Smooth muscle cell (in vitro differentiated cells): ENCODE data around the gene TSKU. TPM values are rescaled to one million over a fixed set of nuclear protein-coding genes. Genes with fewer than 3 reads are reported as not detected.
"Not testable (repeated sequence)": the region's sequence is repeated elsewhere in the genome, so short reads cannot be mapped to it uniquely, and the experiment has no call there.

Experiments
- DNase-seq: peaks from one replicate; lab custom pipeline; 2025; ENCODE audit not compliant: unreplicated experiment; lab: John Stamatoyannopoulos, UW
- H2AFZ ChIP-seq: fragments of 200-600 bp; sonication (generic); 2 replicates; pipeline ENCODE4 v1.6.0; 2016; ENCODE audit warnings: antibody characterized with exemption, low read depth, mild to moderate bottlenecking
- H3F3A ChIP-seq: fragments of 200-600 bp; sonication (generic); 2 replicates; pipeline ENCODE4 v1.6.0; 2017; ENCODE audit warnings: antibody characterized with exemption, low read depth
- H3K27ac ChIP-seq: fragments of 200-600 bp; sonication (generic); 2 replicates; pipeline ENCODE4 v1.5.1; 2016; ENCODE audit warnings: low read depth, mild to moderate bottlenecking
- H3K27me3 ChIP-seq: fragments of 200-600 bp; sonication (generic); 2 replicates; pipeline ENCODE4 v1.6.1; 2016; ENCODE audit warnings: low read depth, mild to moderate bottlenecking
- H3K36me3 ChIP-seq: fragments of 200-600 bp; sonication (generic); 2 replicates; pipeline ENCODE4 v1.5.1; 2016; ENCODE audit warnings: low read depth
- H3K4me1 ChIP-seq: fragments of 200-600 bp; sonication (generic); 2 replicates; pipeline ENCODE4 v1.5.1; 2016; ENCODE audit warnings: low read depth
- H3K4me2 ChIP-seq: fragments of 200-600 bp; sonication (generic); 2 replicates; pipeline ENCODE4 v1.6.0; 2016; ENCODE audit warnings: mild to moderate bottlenecking
- H3K4me3 ChIP-seq: fragments of 200-600 bp; sonication (generic); 2 replicates; pipeline ENCODE4 v1.5.1; 2016; ENCODE audit warnings: mild to moderate bottlenecking
- H3K79me2 ChIP-seq: fragments of 200-600 bp; sonication (generic); 2 replicates; pipeline ENCODE4 v1.6.0; 2016; ENCODE audit warnings: low read depth, mild to moderate bottlenecking
- H3K9ac ChIP-seq: fragments of 200-600 bp; sonication (generic); 2 replicates; pipeline ENCODE4 v1.6.0; 2016; ENCODE audit warnings: low read depth
- H3K9me3 ChIP-seq: fragments of 200-600 bp; sonication (generic); replicated peaks from 2 replicates; pipeline ENCODE4 v1.5.1; 2016; ENCODE audit warnings: low read depth
- H4K20me1 ChIP-seq: fragments of 200-600 bp; sonication (generic); 2 replicates; pipeline ENCODE4 v1.6.0; 2016; ENCODE audit warnings: low read depth
- WGBS: methylation state at CpG from one replicate; pipeline ENCODE4 v1.1.7; 2016; ENCODE audit warnings: low lambda C conversion rate; 5-methylcytosine and 5-hydroxymethylcytosine counted together
- polyA plus RNA-seq: library from polyadenylated mRNA; unstranded; fragments of >200 nt; fragmentation: Nextera tagmentation; extraction: Ambion mirVana; gene quantifications from 2 replicates; pipeline ENCODE4 v1.2.1, GENCODE V29; 2016
- total RNA-seq: library from RNA; depleted of rRNA; stranded (reverse); fragments of >200 nt; gene quantifications from 2 replicates; pipeline ENCODE4 v1.2.3, GENCODE V29; 2014
- TF ChIP-seq, protein P1 (sequence below): fragments of 200-600 bp; sonication (generic); IDR thresholded peaks from 2 replicates; pipeline ENCODE4 v1.5.1; 2017; ENCODE audit warnings: borderline replicate concordance, mild to moderate bottlenecking, antibody characterized with exemption; ENCODE audit not compliant: insufficient read depth, poor library complexity, severe bottlenecking

Gene TSKU
- total and polyA plus RNA-seq, 2 experiments from 2014 or later = 75.2 to 144 TPM

- DNase-seq = no peak
- Histone ChIP-seq H3K27ac (peak overlapping the region; percentile 84), H3K4me3 (no peak overlapping the region), H3F3A (no peaks in the 10 kb centered on the region), H3K36me3 (no peaks in the 10 kb centered on the region), H3K79me2 (no peaks in the 10 kb centered on the region), H2AFZ (no peak overlapping the region), H3K9me3 (no peaks in the 10 kb centered on the region), H3K4me2 (no peak overlapping the region), H4K20me1 (no peaks in the 10 kb centered on the region), H3K4me1 (no peaks in the 10 kb centered on the region), H3K27me3 (no peaks in the 10 kb centered on the region), H3K9ac (no peak overlapping the region)
- TF ChIP-seq, protein P1, sequence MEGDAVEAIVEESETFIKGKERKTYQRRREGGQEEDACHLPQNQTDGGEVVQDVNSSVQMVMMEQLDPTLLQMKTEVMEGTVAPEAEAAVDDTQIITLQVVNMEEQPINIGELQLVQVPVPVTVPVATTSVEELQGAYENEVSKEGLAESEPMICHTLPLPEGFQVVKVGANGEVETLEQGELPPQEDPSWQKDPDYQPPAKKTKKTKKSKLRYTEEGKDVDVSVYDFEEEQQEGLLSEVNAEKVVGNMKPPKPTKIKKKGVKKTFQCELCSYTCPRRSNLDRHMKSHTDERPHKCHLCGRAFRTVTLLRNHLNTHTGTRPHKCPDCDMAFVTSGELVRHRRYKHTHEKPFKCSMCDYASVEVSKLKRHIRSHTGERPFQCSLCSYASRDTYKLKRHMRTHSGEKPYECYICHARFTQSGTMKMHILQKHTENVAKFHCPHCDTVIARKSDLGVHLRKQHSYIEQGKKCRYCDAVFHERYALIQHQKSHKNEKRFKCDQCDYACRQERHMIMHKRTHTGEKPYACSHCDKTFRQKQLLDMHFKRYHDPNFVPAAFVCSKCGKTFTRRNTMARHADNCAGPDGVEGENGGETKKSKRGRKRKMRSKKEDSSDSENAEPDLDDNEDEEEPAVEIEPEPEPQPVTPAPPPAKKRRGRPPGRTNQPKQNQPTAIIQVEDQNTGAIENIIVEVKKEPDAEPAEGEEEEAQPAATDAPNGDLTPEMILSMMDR = no peak
- WGBS = 93% methylated on average over 1 of the region's 1 CpG
Observed at GRCh38 chr11:76825726-76826396, 42.7 kb downstream of the TSKU start.

- 94% methylated on average over 3 of the region's 3 CpGs for WGBS
- DNase-seq, H3K27ac ChIP-seq: not testable (repeated sequence)
Observed at GRCh38 chr11:76826508-76826907, 43.4 kb downstream of the TSKU start.

DNA sequence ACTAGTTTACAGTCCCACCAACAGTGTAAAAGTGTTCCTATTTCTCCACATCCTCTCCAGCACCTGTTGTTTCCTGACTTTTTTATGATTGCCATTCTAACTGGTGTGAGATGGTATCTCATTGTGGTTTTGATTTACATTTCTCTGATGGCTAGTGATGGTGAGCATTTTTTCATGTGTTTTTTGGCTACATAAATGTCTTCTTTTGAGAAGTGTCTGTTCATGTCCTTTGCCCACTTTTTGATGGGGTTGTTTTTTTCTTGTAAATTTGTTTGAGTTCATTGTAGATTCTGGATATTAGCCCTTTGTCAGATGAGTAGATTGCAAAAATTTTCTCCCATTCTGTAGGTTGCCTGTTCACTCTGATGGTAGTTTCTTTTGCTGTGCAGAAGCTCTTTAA, 43.8 kb downstream of the TSKU start:
- not testable (repeated sequence) for H3K9me3 ChIP-seq, H3K4me2 ChIP-seq, H2AFZ ChIP-seq, H3K27ac ChIP-seq, H3K79me2 ChIP-seq, H3K4me3 ChIP-seq, DNase-seq, H3F3A ChIP-seq, H3K36me3 ChIP-seq, H3K27me3 ChIP-seq, H3K4me1 ChIP-seq, H4K20me1 ChIP-seq, H3K9ac ChIP-seq

More at GRCh38 chr11:76826508-76826907, 43.4 kb downstream of the TSKU start:
- H3F3A ChIP-seq, H3K4me1 ChIP-seq, H3K36me3 ChIP-seq, H3K9ac ChIP-seq, H3K27me3 ChIP-seq, H3K4me2 ChIP-seq, H3K79me2 ChIP-seq, H3K9me3 ChIP-seq, H4K20me1 ChIP-seq, H2AFZ ChIP-seq, H3K4me3 ChIP-seq: not testable (repeated sequence)

GRCh38 chr11:76830639-76831327, 47.6 kb downstream of the TSKU start:
- no peak for DNase-seq
- WGBS = 72% methylated on average over 9 of the region's 9 CpGs
- Histone ChIP-seq H3K36me3 (no peaks in the 10 kb centered on the region), H2AFZ (no peak overlapping the region), H3K4me2 (no peak overlapping the region), H3K9me3 (no peaks in the 10 kb centered on the region), H3K79me2 (no peaks in the 10 kb centered on the region), H3K27me3 (no peaks in the 10 kb centered on the region), H3K27ac (no peak overlapping the region), H4K20me1 (no peaks in the 10 kb centered on the region), H3K4me3 (no peak overlapping the region), H3K4me1 (no peaks in the 10 kb centered on the region), H3K9ac (no peak overlapping the region), H3F3A (no peaks in the 10 kb centered on the region)
- TF ChIP-seq, protein P1 = no peak
